ENCODE measurements around the gene GRPR.

- TF ChIP-seq POLR2A (IDR thresholded peaks at IDR 0.05) = no peak
- TF ChIP-seq, protein P1, sequence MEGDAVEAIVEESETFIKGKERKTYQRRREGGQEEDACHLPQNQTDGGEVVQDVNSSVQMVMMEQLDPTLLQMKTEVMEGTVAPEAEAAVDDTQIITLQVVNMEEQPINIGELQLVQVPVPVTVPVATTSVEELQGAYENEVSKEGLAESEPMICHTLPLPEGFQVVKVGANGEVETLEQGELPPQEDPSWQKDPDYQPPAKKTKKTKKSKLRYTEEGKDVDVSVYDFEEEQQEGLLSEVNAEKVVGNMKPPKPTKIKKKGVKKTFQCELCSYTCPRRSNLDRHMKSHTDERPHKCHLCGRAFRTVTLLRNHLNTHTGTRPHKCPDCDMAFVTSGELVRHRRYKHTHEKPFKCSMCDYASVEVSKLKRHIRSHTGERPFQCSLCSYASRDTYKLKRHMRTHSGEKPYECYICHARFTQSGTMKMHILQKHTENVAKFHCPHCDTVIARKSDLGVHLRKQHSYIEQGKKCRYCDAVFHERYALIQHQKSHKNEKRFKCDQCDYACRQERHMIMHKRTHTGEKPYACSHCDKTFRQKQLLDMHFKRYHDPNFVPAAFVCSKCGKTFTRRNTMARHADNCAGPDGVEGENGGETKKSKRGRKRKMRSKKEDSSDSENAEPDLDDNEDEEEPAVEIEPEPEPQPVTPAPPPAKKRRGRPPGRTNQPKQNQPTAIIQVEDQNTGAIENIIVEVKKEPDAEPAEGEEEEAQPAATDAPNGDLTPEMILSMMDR (IDR thresholded peaks at IDR 0.05) = no peak
Measured at GRCh38 chrX:16103625-16104024, 19.7 kb upstream of the GRPR start.
